GM13976 (cell line): ENCODE measurements around the gene FAM53B.

Source experiments
- DNase-seq: peaks from one replicate; pipeline ENCODE4 v3.0.0; 2012; ENCODE audit warnings: low spot score
- in situ Hi-C: fragments of 300-500 bp; cut with MboI; formaldehyde crosslinking; loops from one replicate; pipeline ENCODE4 v1.12.0; 2022; ENCODE audit warnings: low sequenced_read_pairs, mixed read lengths, inconsistent platforms; ENCODE audit not compliant: unreplicated experiment
- TF ChIP-seq, protein P1 (sequence below): IDR thresholded peaks from 2 replicates; pipeline ENCODE4 v1.5.1; 2012; ENCODE audit warnings: borderline replicate concordance, mild to moderate bottlenecking; ENCODE audit not compliant: insufficient read depth; ENCODE audit errors: extremely low read depth, missing control alignments, control extremely low read depth

The FAM53B gene

DNA sequence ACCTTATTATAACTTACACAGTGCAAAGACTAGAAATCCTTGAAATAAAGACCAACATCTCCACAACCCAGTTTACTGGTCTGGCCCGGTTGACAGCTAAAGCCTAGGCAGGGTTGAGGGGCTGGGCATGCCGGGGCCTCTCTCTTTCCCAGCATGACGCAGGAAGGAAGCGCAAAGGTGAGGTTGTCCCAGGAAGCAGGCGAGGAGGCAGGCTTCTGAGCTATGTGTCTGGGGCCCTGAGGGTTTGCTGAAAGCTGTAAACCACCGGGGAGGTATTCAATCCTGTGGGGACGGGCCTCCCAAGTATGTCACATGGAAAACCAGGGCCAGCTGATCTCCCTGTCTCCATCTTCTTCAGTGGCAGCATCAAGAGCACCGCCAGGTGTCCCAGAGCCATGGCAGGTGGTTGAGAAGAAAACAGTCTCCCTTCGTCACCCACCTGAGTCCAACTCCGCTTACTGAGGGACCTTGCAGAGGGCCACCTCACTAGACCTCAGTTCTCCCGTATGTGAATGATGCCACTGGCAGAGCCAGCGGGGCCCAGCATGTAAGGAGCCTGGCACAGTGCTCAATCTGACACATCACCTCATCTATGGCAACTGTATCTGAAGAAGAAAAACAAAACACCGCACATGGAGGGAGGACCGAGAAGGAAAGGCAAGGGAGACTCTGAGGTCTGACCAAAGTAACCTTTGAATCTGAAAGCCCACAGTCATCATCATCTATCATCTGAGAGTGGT is 49.5 kb downstream of the FAM53B start:
- in situ Hi-C loops, result no loop called here
- TF ChIP-seq, protein P1, sequence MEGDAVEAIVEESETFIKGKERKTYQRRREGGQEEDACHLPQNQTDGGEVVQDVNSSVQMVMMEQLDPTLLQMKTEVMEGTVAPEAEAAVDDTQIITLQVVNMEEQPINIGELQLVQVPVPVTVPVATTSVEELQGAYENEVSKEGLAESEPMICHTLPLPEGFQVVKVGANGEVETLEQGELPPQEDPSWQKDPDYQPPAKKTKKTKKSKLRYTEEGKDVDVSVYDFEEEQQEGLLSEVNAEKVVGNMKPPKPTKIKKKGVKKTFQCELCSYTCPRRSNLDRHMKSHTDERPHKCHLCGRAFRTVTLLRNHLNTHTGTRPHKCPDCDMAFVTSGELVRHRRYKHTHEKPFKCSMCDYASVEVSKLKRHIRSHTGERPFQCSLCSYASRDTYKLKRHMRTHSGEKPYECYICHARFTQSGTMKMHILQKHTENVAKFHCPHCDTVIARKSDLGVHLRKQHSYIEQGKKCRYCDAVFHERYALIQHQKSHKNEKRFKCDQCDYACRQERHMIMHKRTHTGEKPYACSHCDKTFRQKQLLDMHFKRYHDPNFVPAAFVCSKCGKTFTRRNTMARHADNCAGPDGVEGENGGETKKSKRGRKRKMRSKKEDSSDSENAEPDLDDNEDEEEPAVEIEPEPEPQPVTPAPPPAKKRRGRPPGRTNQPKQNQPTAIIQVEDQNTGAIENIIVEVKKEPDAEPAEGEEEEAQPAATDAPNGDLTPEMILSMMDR, result no peak
- no peak for DNase-seq

GRCh38 chr10:124693801-124694416 is 50.3 kb downstream of the FAM53B start:
- in situ Hi-C loops, result no loop called here
- DNase-seq, result no peak
- TF ChIP-seq, protein P1, result no peak

DNA sequence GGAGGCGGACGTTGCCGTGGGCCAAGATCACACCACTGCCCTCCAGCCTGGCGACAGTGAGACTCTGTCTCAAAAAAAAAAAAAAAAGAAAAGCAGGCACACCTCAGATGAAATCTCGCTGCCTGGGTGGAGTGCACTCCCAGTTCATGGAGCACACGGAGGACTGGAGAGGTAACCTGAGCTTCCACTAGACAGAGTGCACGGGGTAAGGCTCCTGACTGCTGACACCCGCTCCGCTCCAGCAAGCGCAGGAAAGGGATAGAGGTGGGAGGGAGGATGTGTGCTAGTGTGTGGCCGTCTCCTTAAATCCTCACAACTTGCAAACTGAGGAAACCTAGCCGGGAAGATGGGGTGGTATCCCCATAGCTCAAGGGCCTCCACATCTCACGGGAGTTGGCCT is 50.8 kb downstream of the FAM53B start:
- TF ChIP-seq, protein P1, result no peak
- DNase-seq, result no peak
- in situ Hi-C loops, result no loop called here

GRCh38 chr10:124692100-124692446 is 52.1 kb downstream of the FAM53B start:
- in situ Hi-C loops, result no loop called here

GRCh38 chr10:124691421-124692099 is 52.6 kb downstream of the FAM53B start:
- no peak for DNase-seq
- in situ Hi-C loops, result no loop called here
- TF ChIP-seq, protein P1, result no peak

More at GRCh38 chr10:124692100-124692446, 52.1 kb downstream of the FAM53B start:
- DNase-seq, result no peak
- TF ChIP-seq, protein P1, result no peak

DNA sequence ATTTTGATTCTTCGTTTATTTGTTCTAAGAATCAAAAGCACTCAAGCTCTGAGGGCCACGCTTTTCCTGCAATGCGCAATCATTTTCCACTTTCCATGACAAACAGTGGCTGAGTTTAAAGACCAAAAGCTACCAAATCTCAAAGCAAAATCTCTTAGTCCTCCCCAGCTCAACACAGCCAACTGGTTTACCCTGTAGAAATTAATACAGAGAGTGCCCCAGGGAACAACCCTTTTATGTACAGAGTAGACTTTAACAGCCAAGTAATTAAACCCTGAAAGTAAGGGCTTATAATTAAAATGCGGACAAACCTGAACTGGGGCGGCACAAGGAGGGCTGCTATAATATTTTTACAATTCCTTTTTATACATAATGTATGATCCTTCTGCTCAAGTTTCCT is 53.2 kb downstream of the FAM53B start:
- no peak for DNase-seq
- in situ Hi-C loops, result no loop called here
- TF ChIP-seq, protein P1, result no peak
